K562 (cell line): ENCODE results near the gene ADIPOQ. TPM values are rescaled to one million over a fixed set of nuclear protein-coding genes. Genes with fewer than 3 reads are reported as not detected.
A peak's percentile ranks its signal among the peaks of the same experiment; 100 is the strongest.

ENCODE experiments used
- BCLAF1 ChIP-seq, 2 experiments: fragments of 450-650 bp in 1 of 2; IDR thresholded peaks; 2 replicates each; pipeline ENCODE4 v1.6.1; 2011 to 2017; ENCODE audit warnings: low read depth in 2 of 2, antibody characterized with exemption in 1 of 2, borderline replicate concordance in 1 of 2, low read length in 1 of 2, mild to moderate bottlenecking in 1 of 2, mixed read lengths in 1 of 2; ENCODE audit not compliant: control insufficient read depth in 1 of 2
- C11orf30 ChIP-seq: fragments of 450-650 bp; IDR thresholded peaks from 2 replicates; pipeline ENCODE4 v1.6.1; 2016; ENCODE audit warnings: low read depth, mild to moderate bottlenecking
- CBX8 ChIP-seq: fragments of 200-600 bp; sonication (generic); IDR thresholded peaks from 2 replicates; pipeline ENCODE4 v1.6.1; 2012; ENCODE audit warnings: borderline replicate concordance, mixed run types, low read depth, mild to moderate bottlenecking, moderate library complexity, mixed read lengths, low read length, control low read depth, inconsistent platforms; ENCODE audit not compliant: poor library complexity, severe bottlenecking; ENCODE audit errors: extremely low read depth
- E2F4 ChIP-seq: sonication (generic); formaldehyde crosslinking; IDR thresholded peaks from 2 replicates; pipeline ENCODE4 v1.8.0; 2022; ENCODE audit warnings: mild to moderate bottlenecking, low read depth, missing genetic modification reagents
- ETS2 ChIP-seq: IDR thresholded peaks from 2 replicates; pipeline ENCODE4 v1.6.1; 2016; ENCODE audit warnings: borderline replicate concordance, missing genetic modification characterization, mild to moderate bottlenecking, moderate library complexity, missing compliant biosample characterization; ENCODE audit not compliant: poor library complexity, severe bottlenecking
- HES1 ChIP-seq: fragments of 450-650 bp; IDR thresholded peaks from 2 replicates; pipeline ENCODE4 v1.6.1; 2016; ENCODE audit warnings: low read depth, mild to moderate bottlenecking, moderate library complexity
- MYBL2 ChIP-seq, 2 experiments: fragments of 450-650 bp in 1 of 2; sonication (generic) in 1 of 2; formaldehyde crosslinking in 1 of 2; IDR thresholded peaks; 2 replicates each; pipeline versions ENCODE4 v1.6.1 to v1.8.1; 2017 to 2022; ENCODE audit warnings: borderline replicate concordance in 1 of 2, inconsistent platforms in 1 of 2, low read depth in 1 of 2, mild to moderate bottlenecking in 1 of 2, missing genetic modification reagents in 1 of 2, moderate library complexity in 1 of 2
- NBN ChIP-seq: fragments of 450-650 bp; IDR thresholded peaks from 2 replicates; pipeline ENCODE4 v1.6.1; 2016; ENCODE audit warnings: low read depth, mild to moderate bottlenecking
- PBX2 ChIP-seq, 2 experiments: IDR thresholded peaks in 1 of 2; conservative IDR thresholded peaks in 1 of 2; 2 replicates each; pipeline ENCODE4 v1.6.1; 2016; ENCODE audit warnings: low read depth in 2 of 2, mild to moderate bottlenecking in 1 of 2, missing compliant biosample characterization in 1 of 2, missing genetic modification characterization in 1 of 2, moderate library complexity in 1 of 2
- PHF21A ChIP-seq: fragments of 450-650 bp; IDR thresholded peaks from 2 replicates; pipeline ENCODE4 v1.6.1; 2017; ENCODE audit warnings: low read depth, borderline replicate concordance
- SP2 ChIP-seq: IDR thresholded peaks from 2 replicates; pipeline ENCODE4 v1.6.1; 2011; ENCODE audit warnings: mild to moderate bottlenecking, low read depth, low read length, moderate library complexity; ENCODE audit not compliant: poor library complexity, severe bottlenecking; ENCODE audit errors: extremely low read depth
- STAG1 ChIP-seq: sonication (generic); formaldehyde crosslinking; IDR thresholded peaks from 2 replicates; pipeline ENCODE4 v1.5.0; 2020; ENCODE audit warnings: missing genetic modification reagents, borderline replicate concordance
- TAF9B ChIP-seq: fragments of 450-650 bp; IDR thresholded peaks from 2 replicates; pipeline ENCODE4 v1.6.1; 2018; ENCODE audit warnings: mild to moderate bottlenecking; ENCODE audit not compliant: partially characterized antibody
- TOE1 ChIP-seq, 2 experiments: fragments of 450-650 bp in 1 of 2; sonication (generic) in 1 of 2; formaldehyde crosslinking in 1 of 2; IDR thresholded peaks; 2 replicates each; pipeline versions ENCODE4 v1.7.1 to v1.8.0; 2016 to 2022; ENCODE audit warnings: borderline replicate concordance in 2 of 2, mild to moderate bottlenecking in 2 of 2, antibody characterized with exemption in 1 of 2, inconsistent platforms in 1 of 2, low read depth in 1 of 2, missing genetic modification reagents in 1 of 2, moderate library complexity in 1 of 2
- polyA plus RNA-seq, 8 experiments: library from polyadenylated mRNA; depleted of rRNA in 4 of 8; stranded (reverse) in 5 of 8; unstranded in 3 of 8; fragments of >200 nt; fragmentation: Nextera tagmentation in 2 of 8; fragmentation: Illumina TruSeq in 1 of 8; extraction: Ambion mirVana in 2 of 8; extraction: Trizol in 1 of 8; gene quantifications; 2 replicates each; pipeline versions ENCODE4 v1.2.1 to v1.2.3, GENCODE V29; 2011 to 2014; ENCODE audit warnings: inconsistent platforms in 1 of 8, missing spikeins in 1 of 8
- total RNA-seq, 7 experiments: library from RNA; depleted of rRNA in 6 of 7; stranded (reverse); fragments of >200 nt in 6 of 7; fragmentation: Illumina TruSeq in 2 of 7; extraction: Trizol in 2 of 7; gene quantifications; 2 replicates each; pipeline versions ENCODE4 v1.2.1 to v1.2.3, GENCODE V29; 2011 to 2021; ENCODE audit warnings: low replicate concordance in 1 of 7
- TF ChIP-seq, protein P1 (sequence below): sonication (generic); formaldehyde crosslinking; IDR thresholded peaks from 2 replicates; pipeline ENCODE4 v1.8.0; 2022; ENCODE audit warnings: missing genetic modification reagents, mild to moderate bottlenecking, moderate library complexity, borderline replicate concordance

Gene ADIPOQ
- total and polyA plus RNA-seq, 9 of the 15 experiments (the other 6 are each of a cell fraction or from before 2014, with no cell fraction given), result 0.01 to 0.04 (median 0.03) TPM; not detected in 4

- TF ChIP-seq ETS2 (no peak), STAG1 (CRISPR knock-in tag) (no peak), C11orf30 (no peak), PBX2 (CRISPR knock-in tag; IDR thresholded peaks at IDR 0.05; ENCODE audit: low read depth) (no peak), PBX2 (tag; conservative IDR thresholded peaks at IDR 0.05; ENCODE audit: low read depth) (no peak), PHF21A (no peak), CBX8 (no peak), TAF9B (no peak), E2F4 (CRISPR knock-in tag) (no peak), MYBL2 (IDR thresholded peaks at IDR 0.05; ENCODE audit: low read depth) (no peak), MYBL2 (CRISPR knock-in tag; IDR thresholded peaks at IDR 0.05; ENCODE audit: borderline replicate concordance) (no peak), TOE1 (IDR thresholded peaks at IDR 0.05; ENCODE audit: borderline replicate concordance) (0 out of 2 replicates have a peak, but pooled peaks have one; percentile 6), TOE1 (CRISPR knock-in tag; IDR thresholded peaks at IDR 0.05; ENCODE audit: borderline replicate concordance, low read depth) (no peak), NBN (no peak), SP2 (no peak), BCLAF1 (IDR thresholded peaks at IDR 0.05; ENCODE audit: borderline replicate concordance in 1 of 2, control insufficient read depth in 1 of 2, low read depth in 2 of 2, low read length in 1 of 2) (no peak), HES1 (no peak)
- TF ChIP-seq, protein P1, sequence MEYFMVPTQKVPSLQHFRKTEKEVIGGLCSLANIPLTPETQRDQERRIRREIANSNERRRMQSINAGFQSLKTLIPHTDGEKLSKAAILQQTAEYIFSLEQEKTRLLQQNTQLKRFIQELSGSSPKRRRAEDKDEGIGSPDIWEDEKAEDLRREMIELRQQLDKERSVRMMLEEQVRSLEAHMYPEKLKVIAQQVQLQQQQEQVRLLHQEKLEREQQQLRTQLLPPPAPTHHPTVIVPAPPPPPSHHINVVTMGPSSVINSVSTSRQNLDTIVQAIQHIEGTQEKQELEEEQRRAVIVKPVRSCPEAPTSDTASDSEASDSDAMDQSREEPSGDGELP, result no peak; the same call in 1 of the 2 replicates
Measured at GRCh38 chr3:186825294-186825821, 17.2 kb upstream of the ADIPOQ start (continued).
